Muscle of leg (tissue), 11 donors: ENCODE results near the gene GYPC. TPM values are rescaled to one million over a fixed set of nuclear protein-coding genes. Genes with fewer than 3 reads are reported as not detected.

Source experiments
- DNase-seq: peaks from one replicate; pipeline ENCODE4 v3.0.0; 2013
- H3K27ac ChIP-seq: one replicate; pipeline ENCODE4 v1.5.1; 2013; ENCODE audit warnings: mild to moderate bottlenecking, low read length, control low read depth
- H3K27me3 ChIP-seq: one replicate; pipeline ENCODE4 v1.6.1; 2013; ENCODE audit warnings: low read length; ENCODE audit not compliant: control insufficient read depth, insufficient read depth
- H3K36me3 ChIP-seq: one replicate; pipeline ENCODE4 v1.6.1; 2013; ENCODE audit warnings: low read length; ENCODE audit not compliant: control insufficient read depth, insufficient read depth
- H3K4me1 ChIP-seq: one replicate; pipeline ENCODE4 v1.6.1; 2013; ENCODE audit warnings: low read length; ENCODE audit not compliant: control insufficient read depth, insufficient read depth
- H3K4me3 ChIP-seq: one replicate; pipeline ENCODE4 v1.5.1; 2013; ENCODE audit warnings: low read length, control low read depth
- H3K9me3 ChIP-seq: replicated peaks from 2 replicates; pipeline ENCODE4 v1.6.1; 2013; ENCODE audit warnings: low read depth, low read length; ENCODE audit not compliant: control insufficient read depth
- WGBS: methylation state at CpG from one replicate; pipeline ENCODE4 v1.1.5; 2013; ENCODE audit warnings: missing lambda C conversion rate; ENCODE audit not compliant: insufficient coverage; 5-methylcytosine and 5-hydroxymethylcytosine counted together
- polyA plus RNA-seq, 8 donors: library from polyadenylated mRNA; unstranded; fragments of 120-200 nt; gene quantifications; one replicate each; pipeline versions ENCODE4 v1.2.1 to v1.2.3, GENCODE V29; 2013; ENCODE audit warnings: inconsistent platforms in 1 of 8, low replicate concordance in 1 of 8; ENCODE audit not compliant: insufficient read length in 8 of 8, insufficient read depth in 1 of 8
- total RNA-seq: library from RNA; stranded (reverse); fragments of 120-200 nt; gene quantifications from one replicate; pipeline ENCODE4 v1.2.4, GENCODE V29; 2013

Gene GYPC
- total and polyA plus RNA-seq, 9 donors: 101 to 123 (median 116) TPM

DNA sequence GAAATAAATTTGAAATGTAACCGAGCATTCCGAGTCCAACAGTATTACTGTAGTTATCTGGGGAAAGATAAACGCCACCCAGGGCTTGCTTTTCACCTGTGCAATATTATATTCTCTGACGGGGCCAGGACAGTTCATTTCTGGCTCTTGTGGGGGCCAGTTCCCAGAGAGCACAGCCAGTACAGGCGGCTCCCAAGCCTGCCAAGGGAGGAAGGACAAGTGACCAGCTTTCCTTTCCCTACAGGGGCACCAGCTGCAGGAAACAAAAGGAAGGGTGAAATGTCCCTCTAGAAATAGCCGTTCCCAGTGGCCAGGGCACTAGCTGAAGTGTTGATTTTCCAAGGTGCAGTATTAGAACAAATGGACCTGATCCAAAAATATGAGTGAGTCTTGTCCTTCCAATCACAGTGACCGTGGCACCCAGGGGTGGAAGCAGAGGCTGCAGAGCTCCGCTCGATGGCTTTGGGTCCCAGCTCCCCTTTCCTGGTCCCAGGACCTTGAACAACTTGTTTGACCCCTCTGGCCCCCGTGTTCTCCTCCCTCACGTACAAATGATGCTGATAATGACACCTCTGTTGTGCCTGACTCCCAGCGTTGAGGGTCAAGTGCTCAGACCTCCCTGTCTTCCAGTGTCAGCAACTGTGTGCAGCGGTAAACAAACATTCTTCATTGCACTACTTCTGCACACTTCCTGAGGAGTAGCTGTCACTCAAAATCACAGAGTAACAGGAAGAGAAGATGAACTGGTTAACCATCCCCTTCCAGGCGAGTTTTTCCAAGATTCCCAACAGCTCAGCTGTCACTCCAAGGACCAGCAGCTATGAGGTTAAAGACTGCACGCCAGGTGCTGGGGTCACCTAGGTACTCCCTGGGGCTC is 40.9 kb downstream of the GYPC start:
- Histone ChIP-seq H3K4me3 (no peak overlapping the region), H3K4me1 (peaks cover 28% of the 10 kb centered on the region), H3K27ac (no peak overlapping the region), H3K36me3 (peaks cover 36% of the 10 kb centered on the region), H3K27me3 (no peaks in the 10 kb centered on the region), H3K9me3 (no peaks in the 10 kb centered on the region)
- no peak for DNase-seq
- 94% methylated on average over 9 of the region's 15 CpGs for WGBS

DNA sequence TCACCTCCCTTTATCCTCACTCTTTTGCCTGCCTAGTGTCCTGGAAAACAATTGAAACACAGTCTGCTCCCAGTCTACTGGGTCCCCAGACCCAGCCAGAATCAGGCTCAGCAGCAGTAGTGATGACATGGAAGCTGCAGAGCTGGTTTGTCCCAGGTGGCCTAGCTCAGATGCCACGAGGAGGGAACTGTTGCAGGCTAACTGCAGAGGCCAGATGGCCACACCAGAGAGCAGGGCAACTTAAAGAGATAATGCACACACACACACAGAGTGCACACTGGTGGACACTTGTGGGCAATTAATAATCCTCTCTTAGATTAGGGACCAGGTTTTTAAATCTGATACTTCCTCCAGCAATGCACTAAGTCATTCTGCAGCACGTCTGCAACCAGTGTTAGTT is 42.4 kb downstream of the GYPC start:
- no peaks in the 10 kb centered on the region for H3K9me3 ChIP-seq
- WGBS: 40% methylated on average over 1 of the region's 2 CpGs
- peaks cover 34% of the 10 kb centered on the region for H3K4me1 ChIP-seq
- H3K36me3 ChIP-seq: peaks cover 36% of the 10 kb centered on the region
- no peak for DNase-seq
- H3K27me3 ChIP-seq: no peaks in the 10 kb centered on the region
- H3K4me3 ChIP-seq: no peak overlapping the region
- H3K27ac ChIP-seq: no peak overlapping the region

DNA sequence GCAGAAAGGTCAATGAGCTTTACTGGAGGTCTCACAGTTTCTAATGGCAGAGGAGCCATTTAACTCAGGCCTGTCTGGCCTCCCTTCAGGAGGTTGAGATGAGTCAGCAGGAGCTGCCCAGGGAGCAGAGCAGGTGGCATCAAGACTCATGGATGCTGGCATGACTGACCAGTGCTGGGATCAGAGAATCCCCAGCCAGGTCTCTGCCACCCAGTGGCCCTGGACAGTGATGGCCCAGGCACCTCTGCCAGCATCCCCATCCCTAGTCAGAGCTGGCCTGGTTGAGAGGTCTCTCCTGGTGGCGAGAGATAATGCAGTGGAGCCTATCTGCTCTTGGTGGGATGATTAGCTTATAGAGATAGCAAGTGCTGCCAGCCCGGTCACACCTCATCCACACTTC is 43.1 kb downstream of the GYPC start:
- no peaks in the 10 kb centered on the region for H3K9me3 ChIP-seq
- WGBS: 100% methylated on average over 1 of the region's 2 CpGs
- no peak overlapping the region for H3K4me3 ChIP-seq
- no peak for DNase-seq
- no peak overlapping the region for H3K27ac ChIP-seq
- peaks cover 39% of the 10 kb centered on the region for H3K4me1 ChIP-seq
- no peaks in the 10 kb centered on the region for H3K27me3 ChIP-seq
- peaks cover 31% of the 10 kb centered on the region for H3K36me3 ChIP-seq

DNA sequence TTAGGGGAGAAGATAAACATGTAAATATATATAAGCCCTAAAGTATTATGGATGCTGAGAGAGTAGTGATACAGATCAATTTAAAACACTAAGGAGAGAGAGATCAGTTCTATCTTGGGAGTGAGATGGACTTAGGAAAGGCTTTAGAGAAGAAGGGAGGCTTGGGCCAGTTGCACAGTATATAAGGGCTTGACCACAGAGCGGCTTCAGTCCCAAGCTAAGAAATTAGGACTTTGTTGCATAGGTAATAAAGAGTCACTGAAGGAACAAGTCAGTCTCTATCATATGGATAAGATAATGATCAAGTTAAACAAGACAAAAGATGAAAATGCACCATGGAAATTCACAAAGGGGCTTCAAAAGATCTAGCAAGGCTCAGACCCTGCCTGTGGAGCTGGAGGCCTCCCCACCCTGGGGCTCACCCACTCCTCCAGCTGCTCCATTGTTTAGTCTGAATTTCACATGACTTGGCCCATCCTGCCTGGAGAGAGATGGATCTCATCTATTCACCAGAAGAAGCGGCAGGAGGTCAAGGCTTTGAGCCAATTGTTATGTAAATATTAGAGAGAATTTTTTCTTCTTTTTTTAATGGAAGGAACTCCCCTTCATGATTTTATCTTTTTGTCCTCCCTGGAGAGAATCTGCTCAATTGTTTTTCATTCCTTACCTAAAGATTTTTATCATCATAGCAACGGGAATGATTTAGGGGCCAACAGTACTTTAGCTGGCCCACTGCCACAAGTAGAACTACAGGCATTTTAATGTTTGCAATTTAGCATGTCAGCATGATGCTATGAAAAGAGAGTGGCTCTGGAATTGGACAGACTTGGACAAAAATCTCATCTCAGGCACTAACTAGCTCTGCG is 44.0 kb downstream of the GYPC start:
- H3K36me3 ChIP-seq: peaks cover 26% of the 10 kb centered on the region
- peak overlapping the region; percentile 74 for H3K27ac ChIP-seq
- no peak overlapping the region for H3K4me3 ChIP-seq
- H3K9me3 ChIP-seq: no peaks in the 10 kb centered on the region
- H3K27me3 ChIP-seq: no peaks in the 10 kb centered on the region
- 33% methylated on average over 1 of the region's 4 CpGs for WGBS
- DNase-seq: peak; percentile 92
- peaks cover 41% of the 10 kb centered on the region for H3K4me1 ChIP-seq

DNA sequence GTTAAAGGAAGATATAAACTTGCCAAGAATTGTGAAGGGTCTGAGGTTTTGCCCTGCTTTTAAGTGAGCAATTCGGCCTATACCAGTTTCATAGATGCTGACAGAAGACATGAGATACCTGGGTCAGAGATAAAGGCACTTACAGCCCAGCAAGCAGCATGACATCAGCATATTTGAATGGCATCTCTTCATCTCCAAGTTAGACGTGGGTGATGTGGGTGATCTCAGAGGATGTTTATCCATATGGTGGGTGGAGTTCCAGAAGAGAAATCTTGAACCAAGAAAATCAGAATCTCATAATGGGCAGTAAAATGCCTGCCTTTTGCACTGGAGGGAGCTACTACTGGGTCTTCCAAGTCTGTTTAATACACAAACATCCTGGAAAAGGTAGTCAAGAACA is 44.7 kb downstream of the GYPC start:
- no peak for DNase-seq
- H3K4me3 ChIP-seq: no peak overlapping the region
- peaks cover 43% of the 10 kb centered on the region for H3K4me1 ChIP-seq
- peak overlapping the region; percentile 74 for H3K27ac ChIP-seq
- H3K27me3 ChIP-seq: no peaks in the 10 kb centered on the region
- no CpG with 5 or more reads among the region's 2 CpGs for WGBS
- H3K36me3 ChIP-seq: peaks cover 20% of the 10 kb centered on the region
- no peaks in the 10 kb centered on the region for H3K9me3 ChIP-seq

DNA sequence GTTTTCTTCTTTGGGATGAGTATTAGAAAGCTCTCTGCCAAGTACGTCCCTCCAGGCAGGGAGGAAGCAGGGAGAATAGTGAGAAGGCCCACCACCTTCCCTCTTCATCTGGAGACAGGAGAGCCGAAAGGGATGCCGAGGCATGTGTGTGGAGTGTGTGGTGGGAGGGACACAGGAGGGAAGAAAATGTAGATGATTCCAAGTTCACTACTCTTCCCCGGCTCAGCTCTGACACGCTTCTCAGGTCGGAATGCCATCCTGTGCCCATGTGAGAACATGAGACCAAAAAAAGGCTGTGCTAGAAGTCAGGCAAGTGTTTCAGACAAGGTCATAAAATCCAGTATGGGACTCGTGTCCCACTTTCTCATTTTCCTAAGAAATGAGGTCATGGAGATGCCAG is 47.4 kb downstream of the GYPC start:
- H3K9me3 ChIP-seq: no peaks in the 10 kb centered on the region
- H3K4me1 ChIP-seq: peaks cover 37% of the 10 kb centered on the region
- H3K36me3 ChIP-seq: no peaks in the 10 kb centered on the region
- 90% methylated on average over 2 of the region's 7 CpGs for WGBS
- H3K27me3 ChIP-seq: no peaks in the 10 kb centered on the region
- no peak for DNase-seq
- H3K27ac ChIP-seq: no peak overlapping the region
- no peak overlapping the region for H3K4me3 ChIP-seq

DNA sequence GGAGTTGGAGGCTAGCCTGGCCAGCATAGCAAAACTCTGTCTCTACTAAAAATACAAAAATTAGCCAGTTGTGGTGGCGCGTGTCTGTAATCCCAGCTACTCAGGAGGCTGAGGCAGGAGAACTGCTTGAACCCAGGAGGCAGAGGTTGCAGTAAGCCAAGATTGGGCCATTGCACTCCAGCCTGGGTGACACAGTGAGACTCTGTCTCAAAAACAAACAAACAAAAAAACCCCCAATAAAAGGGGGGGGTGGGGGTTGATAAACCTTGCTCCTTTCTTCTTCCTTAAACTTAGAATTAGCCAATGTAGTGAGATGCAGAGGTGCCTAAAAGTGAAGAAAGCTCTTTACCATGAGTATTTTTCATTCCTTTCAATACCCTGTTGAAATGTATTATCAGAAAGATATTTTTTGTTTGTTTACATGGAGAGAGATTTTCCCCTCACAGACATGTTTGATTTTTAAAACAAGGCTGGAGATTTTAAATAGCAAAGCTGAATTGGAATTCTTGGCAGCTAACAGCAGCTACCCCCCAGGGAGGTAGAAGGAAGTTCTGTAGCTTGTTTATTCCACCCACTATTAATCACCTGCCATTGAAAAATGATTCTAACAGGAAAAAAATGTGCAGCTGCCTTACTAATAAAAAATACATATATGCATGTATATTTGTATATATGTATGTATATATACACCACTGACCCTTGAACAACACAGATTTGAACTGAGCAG is 48.6 kb downstream of the GYPC start:
- peak; percentile 92 for DNase-seq
- Histone ChIP-seq H3K9me3 (no peaks in the 10 kb centered on the region), H3K4me3 (no peak overlapping the region), H3K27ac (peak overlapping the region; percentile 60), H3K36me3 (no peaks in the 10 kb centered on the region), H3K4me1 (peaks cover 28% of the 10 kb centered on the region), H3K27me3 (no peaks in the 10 kb centered on the region)
- no CpG with 5 or more reads among the region's 2 CpGs for WGBS

DNA sequence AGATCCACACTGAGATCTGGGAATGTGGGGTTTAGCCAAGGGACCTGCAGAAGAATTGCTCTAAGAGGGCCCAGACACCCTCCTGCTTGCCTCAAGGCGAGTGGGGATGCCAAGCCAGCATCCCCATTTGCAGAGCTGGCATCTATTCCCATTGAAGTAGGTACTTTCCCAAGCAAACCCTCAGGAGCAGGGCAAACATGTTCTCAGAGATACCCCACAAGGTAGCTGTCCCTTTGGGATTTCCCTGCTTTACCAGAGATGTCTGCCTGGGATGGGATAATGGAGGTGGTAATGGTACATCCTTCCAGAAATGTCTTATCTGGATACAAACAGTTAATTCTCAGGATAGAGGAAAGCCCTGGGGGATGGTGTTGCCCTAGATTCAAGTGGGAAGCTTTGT is 51.2 kb downstream of the GYPC start:
- no peaks in the 10 kb centered on the region for H3K27me3 ChIP-seq
- peaks cover 15% of the 10 kb centered on the region for H3K4me1 ChIP-seq
- H3K4me3 ChIP-seq: no peak overlapping the region
- H3K9me3 ChIP-seq: no peaks in the 10 kb centered on the region
- no peaks in the 10 kb centered on the region for H3K36me3 ChIP-seq
- WGBS: 90% methylated on average over 1 of the region's 1 CpG
- DNase-seq: no peak
- H3K27ac ChIP-seq: no peak overlapping the region

DNA sequence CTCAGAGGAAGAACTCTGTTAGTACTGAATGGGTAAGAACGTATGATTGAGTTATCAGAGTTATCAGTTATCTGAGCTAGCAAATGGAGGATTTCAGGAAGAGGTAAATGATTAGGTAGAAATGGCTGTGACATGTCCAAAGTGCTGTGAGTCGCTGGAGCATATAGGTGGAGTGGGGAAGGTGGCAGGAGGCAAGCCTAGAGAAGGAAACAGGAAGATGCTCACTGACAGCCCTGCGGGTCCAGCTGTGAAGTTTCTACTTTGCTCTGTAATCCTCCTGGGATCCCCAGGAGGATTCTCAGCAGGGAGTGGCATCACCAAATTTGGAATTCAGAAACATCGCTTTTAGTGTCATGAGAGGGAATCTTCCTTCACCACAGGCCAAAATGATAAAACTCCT is 52.0 kb downstream of the GYPC start:
- Histone ChIP-seq H3K4me3 (no peak overlapping the region), H3K4me1 (peaks cover 11% of the 10 kb centered on the region), H3K27me3 (no peaks in the 10 kb centered on the region), H3K9me3 (no peaks in the 10 kb centered on the region), H3K27ac (no peak overlapping the region), H3K36me3 (no peaks in the 10 kb centered on the region)
- WGBS: 82% methylated on average over 3 of the region's 4 CpGs
- DNase-seq: no peak
